Astrocyte (in vitro differentiated cells and primary cell): ENCODE measurements around the gene STK31.
"Not testable (repeated sequence)": the region's sequence is repeated elsewhere in the genome, so short reads cannot be mapped to it uniquely, and the experiment has no call there.

ENCODE experiments used
- CTCF ChIP-seq: IDR thresholded peaks from 2 replicates; pipeline ENCODE4 v1.5.1; 2011; ENCODE audit warnings: low read depth, mild to moderate bottlenecking, inconsistent platforms, low read length, moderate library complexity; ENCODE audit not compliant: insufficient read depth
- EZH2 ChIP-seq: IDR thresholded peaks from 2 replicates; pipeline ENCODE4 v1.6.1; 2012; ENCODE audit warnings: mild to moderate bottlenecking, low read length, inconsistent platforms; ENCODE audit not compliant: insufficient read depth

GRCh38 chr7:23844837-23845236 is 134.8 kb downstream of the STK31 start:
- not testable (repeated sequence) for TF ChIP-seq CTCF, EZH2
